22Rv1 (cell line): ENCODE data around the gene TERB1.

Source experiments
- CTCF ChIP-seq: fragments of 450-650 bp; IDR thresholded peaks from 2 replicates; pipeline ENCODE4 v1.5.1; 2017; ENCODE audit warnings: mild to moderate bottlenecking
- ZFX ChIP-seq: fragments of 450-650 bp; IDR thresholded peaks from 2 replicates; pipeline ENCODE4 v1.6.1; 2017; ENCODE audit warnings: antibody characterized with exemption, borderline replicate concordance

DNA sequence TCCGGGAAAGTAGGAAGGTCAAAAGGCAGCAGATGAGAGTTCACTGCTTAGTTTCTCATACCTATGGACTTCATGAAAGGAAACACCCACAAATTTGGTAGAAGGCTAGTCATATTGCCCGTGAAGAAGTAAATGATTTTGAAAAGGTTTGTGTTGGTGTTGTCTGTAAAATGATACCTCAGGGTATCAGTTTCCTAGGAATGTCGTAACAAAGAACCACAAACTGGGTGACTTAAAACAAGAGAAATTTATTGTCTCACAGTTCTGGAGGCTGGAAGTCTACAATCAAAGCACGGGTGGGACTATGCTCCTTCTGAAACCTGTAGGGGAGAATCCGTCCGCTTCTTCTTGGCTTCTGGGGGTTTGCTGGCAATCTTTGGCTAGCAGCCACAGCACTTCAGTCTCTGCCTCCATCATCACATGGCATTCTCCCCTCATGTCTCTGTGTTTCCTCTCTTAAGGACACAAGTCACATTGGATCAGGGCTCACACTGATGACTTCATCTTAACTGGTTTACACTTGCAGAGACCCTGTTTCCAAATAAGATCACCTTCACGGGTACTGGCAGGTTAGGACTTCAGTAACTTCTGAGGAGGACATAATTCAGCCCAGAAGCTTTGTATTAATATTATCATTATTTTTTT is 31.4 kb upstream of the TERB1 start:
- TF ChIP-seq CTCF = no peak
- no peak for TF ChIP-seq ZFX
